Kidney (tissue), 14 donors: Measurements from ENCODE around the gene PPP1R8. TPM values are rescaled to one million over a fixed set of nuclear protein-coding genes. Genes with fewer than 3 reads are reported as not detected.
"Not testable (repeated sequence)": the region's sequence is repeated elsewhere in the genome, so short reads cannot be mapped to it uniquely, and the experiment has no call there.

Source experiments
- DNase-seq, 5 donors: peaks; one replicate each; pipeline ENCODE4 v3.0.0-alpha.2; 2013 to 2020
- FAIRE-seq: peaks from 2 replicates; lab custom pipeline; 2012; peaks lifted over from hg19 to GRCh38; lab: Jason Lieb, UNC
- H3K27ac ChIP-seq, 2 donors: one replicate each; pipeline ENCODE4 v1.7.0; 2013; ENCODE audit warnings: low read depth in 2 of 2, low read length in 2 of 2, inconsistent platforms in 1 of 2
- H3K27me3 ChIP-seq: one replicate; pipeline ENCODE4 v1.7.1; 2013; ENCODE audit warnings: low read length, inconsistent platforms; ENCODE audit not compliant: control insufficient read depth, insufficient read depth
- H3K36me3 ChIP-seq, 3 donors: one replicate each; pipeline versions ENCODE4 v1.7.0 to v1.7.1; 2013; ENCODE audit warnings: low read length in 3 of 3, control low read depth in 1 of 3, inconsistent platforms in 1 of 3; ENCODE audit not compliant: insufficient read depth in 3 of 3, control insufficient read depth in 2 of 3
- H3K4me1 ChIP-seq, 3 donors: one replicate each; pipeline versions ENCODE4 v1.7.0 to v1.7.1; 2013; ENCODE audit warnings: low read length in 3 of 3, inconsistent platforms in 1 of 3, low read depth in 1 of 3; ENCODE audit not compliant: control insufficient read depth in 2 of 3, insufficient read depth in 2 of 3
- H3K4me3 ChIP-seq, 3 donors: one replicate each; pipeline versions ENCODE4 v1.7.0 to v1.8.1; 2013; ENCODE audit warnings: low read length in 3 of 3, control low read depth in 1 of 3, inconsistent platforms in 1 of 3
- H3K9ac ChIP-seq, 3 donors: one replicate each; pipeline versions ENCODE4 v1.7.0 to v1.7.1; 2013; ENCODE audit warnings: low read length in 3 of 3, control low read depth in 1 of 3, inconsistent platforms in 1 of 3
- H3K9me3 ChIP-seq, 3 donors: one replicate each; pipeline versions ENCODE4 v1.7.0 to v1.7.1; 2013; ENCODE audit warnings: low read length in 3 of 3, control low read depth in 1 of 3, inconsistent platforms in 1 of 3; ENCODE audit not compliant: control insufficient read depth in 2 of 3, insufficient read depth in 1 of 3
- intact Hi-C: fragments of 100-400 bp; cut with DNase I; formaldehyde crosslinking; loops from one replicate; pipeline ENCODE4 v1.11.1; 2022
- polyA plus RNA-seq: library from polyadenylated mRNA; stranded (reverse); fragments of 350-450 nt; fragmentation: Illumina TruSeq; extraction: RNeasy Lipid Tissue Mini Kit (QIAGEN cat#74804); gene quantifications from one replicate; pipeline ENCODE4 v1.2.3, GENCODE V29; 2014; ENCODE audit warnings: low read depth, low replicate concordance; ENCODE audit not compliant: insufficient read depth
- total RNA-seq: library from RNA; stranded (reverse); fragmentation: NEBNext Ultra II Directional; extraction: Animal tissue kit (Norgen Biotek cat#: 25700); gene quantifications from one replicate; pipeline ENCODE4 v1.2.1, GENCODE V29; 2021
- TF ChIP-seq, protein P1 (sequence below): IDR thresholded peaks from 3 replicates; pipeline ENCODE4 v1.5.1; 2012; ENCODE audit warnings: mild to moderate bottlenecking, moderate library complexity, borderline replicate concordance; ENCODE audit not compliant: insufficient read depth; ENCODE audit errors: extremely low read depth
- donor health status: control.
- donor health status: control.
- donor health status: control.
- donor health status: control.
- donor health status: control.
- donor health status: DM: yes; HTN: yes; CAD: no.
- donor health status: Normal renal cell carcinoma (clear cell type).

PPP1R8 gene
- total and polyA plus RNA-seq, 2 donors from 2014 or later: 21.8 to 38.6 TPM

DNA sequence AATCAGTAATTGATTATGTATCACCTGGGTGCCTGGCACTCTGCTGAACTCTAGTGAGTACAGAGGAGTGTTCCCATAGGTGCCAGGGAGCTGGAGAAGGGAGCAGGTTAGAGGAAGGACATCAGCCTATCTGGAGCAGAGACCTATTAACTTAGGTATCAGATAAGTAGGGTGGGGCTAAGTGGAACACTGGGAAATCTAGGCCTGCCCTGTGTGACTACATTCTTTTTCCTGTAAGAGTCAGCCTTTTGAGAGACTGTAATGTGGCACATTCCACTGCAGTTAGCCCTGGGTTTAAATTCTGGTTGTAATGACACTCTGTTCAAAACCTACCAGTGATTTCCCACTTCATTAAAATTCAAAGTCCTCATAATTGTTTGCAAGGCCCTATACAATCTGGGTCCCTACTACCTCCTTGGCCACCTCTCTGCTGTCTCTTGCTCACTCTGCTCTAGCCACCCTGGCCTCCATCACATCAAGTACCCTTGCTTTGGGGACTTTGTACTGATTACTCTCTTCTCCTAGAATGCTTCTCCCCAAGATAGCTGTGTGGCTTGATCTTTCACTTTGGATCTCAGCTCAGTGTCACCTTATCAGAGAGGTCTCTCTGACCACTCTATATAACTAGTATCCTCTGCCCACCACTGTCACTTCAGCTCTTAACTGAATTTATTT, 44.7 kb upstream of the PPP1R8 start:
- Histone ChIP-seq H3K27ac (no peak overlapping the region), H3K9me3 (no peaks in the 10 kb centered on the region), H3K36me3 (peaks cover 0 to 9% (median 0%) of the 10 kb centered on the region in 3 donors), H3K4me3 (no peak overlapping the region), H3K27me3 (no peaks in the 10 kb centered on the region), H3K4me1 (peaks cover 0 to 10% (median 9%) of the 10 kb centered on the region in 3 donors), H3K9ac (no peak overlapping the region)
- TF ChIP-seq, protein P1, sequence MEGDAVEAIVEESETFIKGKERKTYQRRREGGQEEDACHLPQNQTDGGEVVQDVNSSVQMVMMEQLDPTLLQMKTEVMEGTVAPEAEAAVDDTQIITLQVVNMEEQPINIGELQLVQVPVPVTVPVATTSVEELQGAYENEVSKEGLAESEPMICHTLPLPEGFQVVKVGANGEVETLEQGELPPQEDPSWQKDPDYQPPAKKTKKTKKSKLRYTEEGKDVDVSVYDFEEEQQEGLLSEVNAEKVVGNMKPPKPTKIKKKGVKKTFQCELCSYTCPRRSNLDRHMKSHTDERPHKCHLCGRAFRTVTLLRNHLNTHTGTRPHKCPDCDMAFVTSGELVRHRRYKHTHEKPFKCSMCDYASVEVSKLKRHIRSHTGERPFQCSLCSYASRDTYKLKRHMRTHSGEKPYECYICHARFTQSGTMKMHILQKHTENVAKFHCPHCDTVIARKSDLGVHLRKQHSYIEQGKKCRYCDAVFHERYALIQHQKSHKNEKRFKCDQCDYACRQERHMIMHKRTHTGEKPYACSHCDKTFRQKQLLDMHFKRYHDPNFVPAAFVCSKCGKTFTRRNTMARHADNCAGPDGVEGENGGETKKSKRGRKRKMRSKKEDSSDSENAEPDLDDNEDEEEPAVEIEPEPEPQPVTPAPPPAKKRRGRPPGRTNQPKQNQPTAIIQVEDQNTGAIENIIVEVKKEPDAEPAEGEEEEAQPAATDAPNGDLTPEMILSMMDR: no peak
- no peak for FAIRE-seq
- intact Hi-C loops: no loop called here
- no peak for DNase-seq

DNA sequence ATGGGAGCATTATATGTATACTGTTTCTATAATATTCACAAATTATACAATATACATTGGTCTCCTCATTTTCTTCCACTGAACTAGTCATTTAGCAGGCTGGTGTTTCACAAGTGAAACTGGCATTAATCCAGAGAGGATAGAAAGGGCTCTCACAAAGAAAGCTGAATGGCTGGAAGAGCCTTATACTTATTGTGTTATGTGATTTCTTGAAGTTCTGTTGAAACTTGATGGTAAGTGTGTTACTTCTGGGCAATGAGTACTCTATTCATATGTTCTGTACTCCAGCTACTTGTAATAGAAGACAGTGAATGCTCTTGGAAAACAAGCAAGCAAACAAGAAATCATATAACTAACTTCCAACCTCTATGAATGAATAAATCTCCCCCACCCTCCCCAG, 42.7 kb upstream of the PPP1R8 start:
- Histone ChIP-seq H3K27ac (no peak overlapping the region), H3K4me3 (no peak overlapping the region), H3K9me3 (no peaks in the 10 kb centered on the region), H3K4me1 (peaks cover 0 to 10% (median 9%) of the 10 kb centered on the region in 3 donors), H3K27me3 (no peaks in the 10 kb centered on the region), H3K9ac (no peak overlapping the region), H3K36me3 (peaks cover 0 to 16% (median under 1%) of the 10 kb centered on the region in 3 donors)
- no peak for FAIRE-seq
- intact Hi-C loops: no loop called here
- no peak for DNase-seq
- TF ChIP-seq, protein P1: no peak

DNA sequence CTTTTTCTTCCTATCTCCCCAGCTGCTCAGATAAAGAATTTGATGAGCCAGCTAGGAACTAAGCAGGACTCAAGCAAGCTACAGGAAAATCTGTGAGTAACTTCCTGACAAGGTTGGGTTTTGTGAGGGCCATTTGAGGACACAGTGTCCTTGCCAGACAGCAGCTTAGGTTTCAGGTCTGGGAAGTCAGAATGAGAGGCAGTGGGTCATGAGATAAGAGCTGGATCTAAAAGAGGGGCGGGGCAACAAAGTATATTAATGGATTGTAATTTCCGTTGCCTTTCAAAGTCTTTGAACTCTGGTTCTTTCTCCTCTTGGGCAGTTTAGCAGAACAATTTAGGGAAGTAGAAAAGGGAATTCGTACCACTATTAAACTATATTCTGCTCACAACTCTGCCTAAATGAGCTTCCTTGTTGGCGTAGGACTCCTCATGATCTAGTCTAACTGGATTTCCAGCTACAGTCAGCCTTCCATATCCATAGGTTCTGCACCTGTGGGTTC, 41.0 kb upstream of the PPP1R8 start:
- TF ChIP-seq, protein P1: no peak
- Histone ChIP-seq H3K4me3 (no peak overlapping the region), H3K9ac (no peak overlapping the region), H3K4me1 (peaks cover 0 to 10% (median 9%) of the 10 kb centered on the region in 3 donors), H3K36me3 (peaks cover 4 to 22% (median 7%) of the 10 kb centered on the region in 3 donors), H3K9me3 (no peaks in the 10 kb centered on the region), H3K27me3 (no peaks in the 10 kb centered on the region), H3K27ac (peak overlapping the region in 1 of 2 donors; percentile 46)
- FAIRE-seq (peak; percentile 39), DNase-seq (peak in 1 of 5 donors; percentile 28)
- intact Hi-C loops: no loop called here

DNA sequence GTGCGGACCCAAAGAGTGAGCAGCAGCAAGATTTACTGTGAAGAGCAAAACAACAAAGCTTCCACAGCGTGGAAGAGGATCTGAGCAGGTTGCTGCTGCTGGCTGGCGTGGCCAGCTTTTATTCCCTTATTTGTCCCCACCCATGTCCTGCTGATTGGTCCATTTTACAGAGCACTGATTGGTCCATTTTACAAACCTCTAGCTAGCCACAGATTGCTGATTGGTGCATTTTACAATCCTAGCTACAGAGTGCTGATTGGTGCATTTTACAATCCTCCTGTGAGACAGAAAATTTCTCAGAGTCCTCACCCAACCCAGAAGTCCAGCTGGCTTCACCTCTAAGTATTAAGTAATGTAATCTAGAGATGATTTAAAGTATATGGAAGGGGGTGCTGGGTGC, 40.3 kb upstream of the PPP1R8 start:
- DNase-seq, intact Hi-C loops, FAIRE-seq, H3K4me3 ChIP-seq, H3K27me3 ChIP-seq, H3K9me3 ChIP-seq, H3K9ac ChIP-seq, H3K4me1 ChIP-seq: not testable (repeated sequence)
- Histone ChIP-seq H3K36me3 (peaks cover 4 to 22% (median 8%) of the 10 kb centered on the region in 3 donors), H3K27ac (peak overlapping the region in 1 of 2 donors; percentile 46)
